Measurements from ENCODE around the gene SUPT4H1.

SUPT4H1 gene

GRCh38 chr17:58380207-58381123 is 28.5 kb upstream of the SUPT4H1 start:
- ATAC-seq (no peak), DNase-seq (no peak)

DNA sequence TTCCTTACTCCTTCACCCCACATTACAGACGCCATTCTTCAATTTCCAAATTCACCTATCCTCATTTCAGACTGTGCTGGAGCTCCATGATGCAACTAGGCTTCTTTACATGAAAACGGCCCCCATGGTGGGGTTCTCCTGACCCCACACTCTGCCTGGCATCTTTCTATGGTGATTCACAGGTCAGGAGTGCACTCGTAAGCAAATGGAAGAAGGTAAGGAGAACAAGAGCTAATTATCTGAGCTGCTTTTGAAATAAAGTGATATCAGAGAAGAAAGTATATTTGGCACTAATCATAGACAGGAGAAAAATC is 27.5 kb upstream of the SUPT4H1 start:
- DNase-seq: no peak
- no peak for ATAC-seq

- DNase-seq: no peak
- no peak for ATAC-seq
Observed at GRCh38 chr17:58378733-58379510, 26.9 kb upstream of the SUPT4H1 start.

DNA sequence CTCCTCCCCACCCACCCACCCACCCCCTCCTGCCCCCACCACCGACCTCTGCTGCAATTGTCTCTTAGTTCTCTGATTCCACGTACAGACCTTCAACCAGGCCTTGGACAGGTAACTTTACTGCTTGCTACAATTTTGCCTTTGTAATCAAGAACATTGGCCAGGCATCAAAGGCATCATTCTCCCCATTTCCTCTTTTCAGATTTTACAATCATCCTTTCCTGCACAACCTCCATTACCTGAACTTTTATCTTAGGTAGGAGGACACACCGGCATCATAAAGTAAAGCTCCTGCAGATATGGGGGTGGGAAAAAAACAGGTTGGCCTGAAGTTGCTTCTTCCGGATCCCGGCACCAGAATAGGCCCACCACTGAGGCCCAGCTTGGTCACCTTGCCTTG is 25.7 kb upstream of the SUPT4H1 start:
- ATAC-seq (no peak), DNase-seq (no peak)

DNA sequence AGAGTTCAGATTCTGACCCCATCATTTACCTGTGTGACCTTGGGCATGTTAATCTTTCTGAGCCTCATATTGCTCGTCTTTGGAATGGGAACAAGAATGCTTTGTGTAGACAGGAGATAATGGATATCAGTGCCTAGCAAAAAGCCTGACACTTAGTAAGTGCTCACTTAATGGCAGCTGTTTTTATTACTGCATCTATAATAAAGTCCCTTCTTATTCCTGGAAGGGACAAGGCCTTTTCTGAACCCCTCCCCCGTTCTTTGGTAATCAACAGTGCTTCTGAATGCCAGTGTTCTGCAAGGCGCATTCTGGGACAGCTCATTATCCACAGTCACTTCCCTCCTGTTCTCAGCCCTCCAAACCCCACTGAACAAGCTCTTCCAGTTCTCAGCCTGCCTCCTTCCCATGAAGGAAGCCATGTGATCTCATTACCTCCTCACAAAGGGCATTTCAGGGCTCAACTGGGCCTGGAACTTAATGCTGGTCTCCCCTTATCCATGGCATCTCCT is 25.1 kb upstream of the SUPT4H1 start:
- no peak for ATAC-seq
- no peak for DNase-seq

- no peak for DNase-seq
Observed at GRCh38 chr17:58376472-58377000, 24.5 kb upstream of the SUPT4H1 start.

DNA sequence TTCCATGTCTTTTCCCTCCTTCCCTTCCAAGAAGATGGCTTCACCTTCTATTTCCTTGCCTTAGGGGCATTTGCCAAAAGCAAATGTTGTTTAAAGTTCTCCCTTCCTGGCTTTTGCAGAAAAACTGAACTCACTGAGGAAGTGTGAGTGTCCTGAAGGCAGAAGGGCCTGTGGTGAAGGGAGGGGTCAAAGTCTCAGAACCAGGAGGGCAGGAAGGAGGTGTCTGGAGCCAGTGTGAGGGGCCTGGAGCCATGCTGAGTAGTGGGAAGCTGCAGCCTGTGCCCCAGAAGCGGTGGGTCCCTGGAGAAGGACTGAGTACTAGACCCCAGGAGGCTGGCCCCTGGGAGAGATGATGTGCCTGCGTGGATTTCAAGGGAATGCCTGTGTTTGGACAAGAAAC is 23.8 kb upstream of the SUPT4H1 start:
- DNase-seq: no peak
- ATAC-seq: no peak

More at GRCh38 chr17:58376472-58377000, 24.5 kb upstream of the SUPT4H1 start:
- ATAC-seq: no peak

DNA sequence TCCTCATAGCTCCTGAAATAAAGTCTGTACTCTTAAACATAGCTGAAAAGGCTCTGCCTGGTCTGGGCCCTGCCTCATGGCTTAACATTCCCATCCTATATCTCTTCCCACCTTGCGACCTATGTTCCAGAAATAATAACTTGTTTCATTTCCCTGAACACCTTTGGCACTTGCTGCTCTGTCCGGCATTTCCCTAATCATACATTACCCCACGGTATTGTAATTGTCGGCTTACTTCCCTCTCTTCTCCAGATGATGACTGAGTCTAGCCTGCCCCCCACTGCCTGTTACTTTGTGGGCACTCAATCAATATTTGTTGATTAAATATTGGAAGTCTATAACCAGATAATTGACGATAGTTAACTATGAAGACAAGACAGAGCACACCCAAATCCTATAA is 23.3 kb upstream of the SUPT4H1 start:
- ATAC-seq: no peak

DNA sequence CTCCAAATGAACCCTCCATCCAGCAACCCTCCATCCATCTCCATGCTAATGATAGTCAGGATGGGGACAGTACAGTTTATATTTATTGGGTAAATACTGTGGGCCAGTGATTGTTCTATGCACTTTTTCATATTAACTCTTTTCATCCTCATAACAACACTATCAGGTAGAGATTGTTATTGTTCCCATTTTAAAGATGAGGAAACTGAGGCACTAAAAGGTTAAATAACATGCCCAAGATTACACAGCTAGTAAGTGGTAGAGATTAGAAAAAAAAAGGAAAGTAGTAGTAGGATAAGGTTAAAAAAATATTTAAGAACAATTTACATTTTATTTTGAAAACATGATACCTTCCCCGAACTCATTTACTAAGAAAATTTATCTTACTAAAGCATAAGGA is 21.9 kb upstream of the SUPT4H1 start:
- ATAC-seq (no peak), DNase-seq (no peak)

More for the DNA sequence above, 23.3 kb upstream of the SUPT4H1 start:
- no peak for DNase-seq

DNA sequence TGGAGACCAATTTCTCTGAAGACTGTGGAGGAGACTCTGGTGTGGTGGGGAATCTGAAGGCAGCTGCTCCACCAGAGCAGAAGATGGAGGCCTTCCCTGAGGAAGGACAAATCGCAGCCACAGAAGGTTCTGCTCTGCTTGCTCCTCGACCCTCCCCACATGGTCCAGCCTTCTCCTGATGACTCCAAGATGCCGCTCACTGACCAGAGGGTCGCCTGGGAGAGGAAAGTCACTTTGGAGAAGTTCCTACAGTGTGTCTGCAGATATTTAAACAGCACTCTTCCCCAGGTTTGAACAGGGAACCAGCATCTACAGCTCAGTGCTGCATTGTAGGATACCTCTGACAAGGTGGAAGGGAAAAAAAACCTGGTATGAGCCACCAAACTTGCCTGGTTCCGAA is 21.0 kb upstream of the SUPT4H1 start:
- DNase-seq (no peak), ATAC-seq (no peak)

GRCh38 chr17:58371300-58371950 is 19.4 kb upstream of the SUPT4H1 start:
- no peak for DNase-seq
- ATAC-seq: no peak

DNA sequence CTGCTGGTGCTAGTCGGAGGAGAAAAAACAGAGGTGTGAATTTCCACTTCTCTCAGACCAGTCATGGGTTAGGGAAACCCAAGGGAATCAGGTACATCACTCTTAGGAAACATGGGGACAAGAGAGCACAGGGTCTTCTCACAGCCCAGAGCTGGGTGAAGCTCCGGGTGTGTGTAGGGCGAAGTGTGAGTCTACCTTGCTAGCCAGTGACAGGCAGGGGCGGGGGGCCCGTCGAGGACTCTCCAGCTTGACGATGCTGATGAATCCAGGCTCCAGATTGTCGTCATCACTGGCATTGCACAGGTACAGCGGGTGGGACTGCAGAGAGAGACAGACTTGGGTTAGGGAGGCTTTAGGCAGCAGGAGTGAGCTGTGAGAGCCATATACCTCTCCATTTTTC is 18.7 kb upstream of the SUPT4H1 start:
- ATAC-seq (no peak), DNase-seq (no peak)

- ATAC-seq (no peak), DNase-seq (no peak)
Observed at GRCh38 chr17:58370309-58370708, 18.3 kb upstream of the SUPT4H1 start.

DNA sequence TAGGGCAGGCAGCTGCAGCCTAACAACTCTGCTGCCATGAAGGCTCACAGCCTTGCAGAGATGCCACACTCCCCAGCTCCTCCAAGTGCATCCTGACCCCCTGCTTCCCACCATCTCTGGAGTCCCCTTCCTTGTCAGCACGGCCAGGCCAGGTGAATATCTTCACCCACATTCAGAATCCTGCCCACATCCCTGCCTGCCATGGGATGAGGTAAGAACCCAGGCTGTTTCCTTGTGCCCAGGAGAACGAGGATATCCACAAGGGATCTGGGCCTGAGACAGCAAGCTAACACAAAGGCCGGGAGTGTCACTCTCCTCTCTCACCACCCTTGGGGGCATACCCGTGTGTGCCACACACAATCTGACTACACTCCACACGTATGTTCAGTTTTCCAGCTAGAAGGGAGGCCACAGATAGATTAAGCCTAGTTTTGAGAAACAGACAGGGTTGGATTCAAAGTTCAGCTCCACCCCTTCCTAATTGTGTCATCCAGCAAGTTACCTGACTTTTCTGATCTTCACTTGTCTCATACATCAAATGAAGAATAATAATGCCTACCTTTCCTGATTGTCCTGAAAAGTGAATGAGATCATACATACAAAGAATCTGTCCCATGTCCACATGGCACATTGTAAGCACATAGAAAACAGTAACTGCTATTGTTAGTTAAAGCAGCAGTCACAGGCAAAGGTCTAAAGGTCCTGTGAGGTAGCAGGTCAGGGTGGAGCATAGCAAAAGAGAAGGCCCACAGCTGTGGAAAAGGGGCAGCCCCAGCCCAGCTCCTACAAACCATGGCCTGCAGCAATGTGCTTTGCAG is 17.4 kb upstream of the SUPT4H1 start:
- ATAC-seq: peak; percentile 45
- DNase-seq: no peak

- ATAC-seq (no peak), DNase-seq (no peak)
Observed at GRCh38 chr17:58368860-58369213, 16.8 kb upstream of the SUPT4H1 start.

GRCh38 chr17:58367461-58367860 is 15.5 kb upstream of the SUPT4H1 start:
- DNase-seq: no peak

DNA sequence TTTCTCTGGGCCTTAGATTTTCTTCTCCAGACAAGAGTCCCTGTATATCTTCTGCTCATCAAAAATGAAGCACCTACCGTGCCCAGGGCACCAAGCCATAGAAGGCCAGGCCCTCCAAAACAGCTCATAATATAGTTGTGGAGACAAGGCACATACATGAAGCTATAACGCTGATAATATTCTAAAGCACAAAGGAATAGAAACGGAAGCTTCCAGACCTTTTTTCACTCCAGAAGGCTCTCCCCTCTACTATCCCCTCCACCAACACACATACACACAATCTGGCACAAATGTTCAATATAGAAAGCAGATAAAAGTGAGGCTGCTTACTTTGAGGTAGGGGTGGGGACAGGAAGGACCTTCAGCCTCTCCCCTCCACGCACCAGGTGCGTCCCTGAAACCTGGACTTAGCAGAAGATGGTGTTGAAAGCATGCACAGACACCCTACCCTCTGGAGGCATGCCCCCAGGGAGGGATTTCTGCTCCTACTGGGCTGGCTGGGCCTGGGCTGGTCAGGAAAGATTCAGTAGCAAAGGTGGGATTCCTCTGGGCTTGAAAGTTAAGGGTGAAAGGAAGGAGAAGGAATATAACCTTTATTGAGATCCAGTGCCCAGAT is 14.1 kb upstream of the SUPT4H1 start:
- ATAC-seq: no peak
- DNase-seq: no peak

More at GRCh38 chr17:58367461-58367860, 15.5 kb upstream of the SUPT4H1 start:
- ATAC-seq: no peak

GRCh38 chr17:58365185-58365979 is 13.4 kb upstream of the SUPT4H1 start:
- ATAC-seq: no peak
- DNase-seq: no peak

DNA sequence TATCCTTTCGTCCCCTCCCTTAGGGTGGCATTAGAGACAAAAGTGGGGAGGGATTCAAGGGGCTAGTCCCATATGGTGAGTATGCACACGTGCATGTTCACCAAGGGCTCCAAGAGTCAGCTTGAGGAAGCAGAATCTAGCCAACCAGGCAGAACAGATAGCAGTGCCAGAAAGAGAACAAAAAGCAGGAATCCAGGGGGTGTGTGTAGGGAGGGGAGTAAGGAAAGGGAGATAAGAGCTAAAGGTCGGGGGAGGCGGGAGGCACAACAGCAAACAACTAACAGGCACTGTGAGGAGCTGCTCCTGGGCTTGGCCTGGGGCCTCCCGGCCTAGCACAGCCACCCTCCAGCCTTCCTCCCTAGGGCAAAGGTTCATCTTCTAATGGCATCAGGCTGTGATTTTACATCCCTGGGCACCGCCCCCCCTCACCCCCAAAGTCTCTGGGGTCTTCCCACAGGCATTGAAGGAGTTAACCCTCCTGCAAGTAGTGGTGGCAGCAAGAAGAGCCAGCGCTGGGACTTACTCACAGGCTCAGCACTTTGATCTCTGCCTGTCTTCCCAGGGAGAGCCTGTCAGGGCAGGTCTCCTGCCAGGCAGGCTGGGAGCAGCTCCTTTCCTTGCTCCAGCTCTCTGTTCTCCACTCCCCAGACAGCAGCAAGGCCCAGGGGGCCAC is 12.4 kb upstream of the SUPT4H1 start:
- DNase-seq: no peak
- no peak for ATAC-seq
